Aorta (tissue), 5 donors: ENCODE data around the gene CORO1A. TPM values are rescaled to one million over a fixed set of nuclear protein-coding genes. Genes with fewer than 3 reads are reported as not detected.

Source experiments
- ATAC-seq: fragments of 200-7000 bp; cut with Tn5 transposase; one replicate; pipeline ENCODE4 v1.9.1; 2022; ENCODE audit warnings: moderate library complexity; ENCODE audit not compliant: low FRiP score
- DNase-seq, 2 donors: peaks; one replicate each; pipeline ENCODE4 v3.0.0-alpha.2; 2020
- H3K27ac ChIP-seq, 2 donors: one replicate each; pipeline ENCODE4 v1.5.1; 2013; ENCODE audit warnings: low read length in 2 of 2, mild to moderate bottlenecking in 2 of 2, moderate library complexity in 2 of 2, control low read depth in 1 of 2, inconsistent platforms in 1 of 2, low read depth in 1 of 2
- H3K27me3 ChIP-seq, 2 donors: one replicate each; pipeline ENCODE4 v1.6.1; 2013; ENCODE audit warnings: control low read depth in 1 of 2, low read length in 1 of 2, mild to moderate bottlenecking in 1 of 2, moderate library complexity in 1 of 2; ENCODE audit not compliant: insufficient read depth in 2 of 2, control insufficient read depth in 1 of 2
- H3K36me3 ChIP-seq, 2 donors: one replicate each; pipeline ENCODE4 v1.6.1; 2013; ENCODE audit warnings: control low read depth in 1 of 2, low read length in 1 of 2, mild to moderate bottlenecking in 1 of 2; ENCODE audit not compliant: insufficient read depth in 2 of 2, control insufficient read depth in 1 of 2
- H3K4me1 ChIP-seq, 2 donors: one replicate each; pipeline ENCODE4 v1.6.1; 2013; ENCODE audit warnings: low read length in 2 of 2, control low read depth in 1 of 2, mild to moderate bottlenecking in 1 of 2, moderate library complexity in 1 of 2; ENCODE audit not compliant: insufficient read depth in 2 of 2, control insufficient read depth in 1 of 2
- H3K4me3 ChIP-seq, 2 donors: one replicate each; pipeline ENCODE4 v1.5.1; 2013; ENCODE audit warnings: low read length in 2 of 2, control low read depth in 1 of 2, mild to moderate bottlenecking in 1 of 2
- H3K9me3 ChIP-seq: one replicate; pipeline ENCODE4 v1.6.1; 2013; ENCODE audit warnings: mild to moderate bottlenecking, low read length; ENCODE audit not compliant: control insufficient read depth
- WGBS, 2 donors: extraction: QIAGEN DNeasy Blood & Tissue Kit; methylation state at CpG; one replicate each; pipeline ENCODE4 v1.1.7; 2013; 5-methylcytosine and 5-hydroxymethylcytosine counted together
- intact Hi-C, 2 donors: fragments of 100-400 bp; cut with DNase I; formaldehyde crosslinking; loops; one replicate each; pipeline versions ENCODE4 v1.14.2 to v1.15.0; 2022
- polyA plus RNA-seq, 2 donors: library from polyadenylated mRNA; stranded (reverse); fragments of 200-250 nt; gene quantifications; one replicate each; pipeline ENCODE4 v1.2.3, GENCODE V29; 2013
- total RNA-seq, 2 donors: library from RNA; stranded (reverse); fragmentation: NEBNext Ultra II Directional; extraction: Animal tissue kit (Norgen Biotek cat#: 25700); gene quantifications; one replicate each; pipeline ENCODE4 v1.2.1, GENCODE V29; 2021
- donor health status: healthy with polysubstance abuse.
- donor health status: Bipolar disorder and iron deficiency.
- donor health status: DM: no; HTN: no; CAD: no.
- donor health status: DM: no; HTN: no; CAD: no.
- donor health status: DM: yes; HTN: yes; CAD: no.

Gene CORO1A
- total and polyA plus RNA-seq, 4 donors = 12.8 to 48.2 (median 40.6) TPM

DNA sequence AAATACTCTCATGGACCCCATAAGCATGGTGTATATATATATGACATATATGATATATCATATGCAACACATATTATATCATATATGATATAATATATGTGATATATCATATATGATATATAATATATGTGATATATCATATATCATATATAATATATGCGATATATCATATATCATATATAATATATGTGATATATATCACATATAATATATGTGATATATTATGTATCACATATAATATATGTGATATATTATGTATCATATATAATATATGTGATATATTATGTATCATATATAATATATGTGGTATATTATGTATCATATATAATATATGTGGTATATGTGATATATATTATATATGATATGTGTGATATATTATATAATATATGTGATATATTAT, 38.5 kb upstream of the CORO1A start:
- 44 to 48% methylated on average over 1 of the region's 1 CpG for WGBS, 2 donors
- Histone ChIP-seq H3K36me3 (no peaks in the 10 kb centered on the region), H3K4me1 (no peaks in the 10 kb centered on the region), H3K27me3 (no peaks in the 10 kb centered on the region), H3K27ac (no peak overlapping the region), H3K4me3 (no peak overlapping the region), H3K9me3 (peaks cover 2% of the 10 kb centered on the region)
- no peak for DNase-seq
- ATAC-seq = no peak
- intact Hi-C loops = no loop called here

DNA sequence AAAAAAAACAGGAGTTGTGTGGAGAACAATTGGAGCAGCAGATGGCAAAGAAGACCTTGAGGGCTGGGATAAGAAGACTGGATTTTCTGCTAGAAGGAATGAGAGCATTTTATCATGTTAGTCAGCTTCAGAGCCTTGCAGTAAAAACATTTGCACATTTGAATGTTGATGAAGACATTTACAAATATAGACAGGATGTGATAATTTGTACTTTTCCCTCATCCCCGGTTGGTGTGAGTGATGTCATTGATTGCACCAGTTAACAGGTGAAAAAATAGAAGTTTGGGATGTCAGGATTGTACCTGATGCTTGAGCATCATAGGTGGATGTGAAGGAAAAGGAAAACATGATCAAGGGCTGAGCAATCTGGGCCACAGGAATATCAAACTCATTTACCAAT, 37.7 kb upstream of the CORO1A start:
- Histone ChIP-seq H3K9me3 (peaks cover 2% of the 10 kb centered on the region), H3K36me3 (no peaks in the 10 kb centered on the region), H3K4me3 (no peak overlapping the region), H3K4me1 (no peaks in the 10 kb centered on the region), H3K27me3 (no peaks in the 10 kb centered on the region), H3K27ac (no peak overlapping the region)
- ATAC-seq (no peak), DNase-seq (no peak)
- 49 to 53% methylated on average over 1 of the region's 1 CpG for WGBS, 2 donors
- intact Hi-C loops = no loop called here

DNA sequence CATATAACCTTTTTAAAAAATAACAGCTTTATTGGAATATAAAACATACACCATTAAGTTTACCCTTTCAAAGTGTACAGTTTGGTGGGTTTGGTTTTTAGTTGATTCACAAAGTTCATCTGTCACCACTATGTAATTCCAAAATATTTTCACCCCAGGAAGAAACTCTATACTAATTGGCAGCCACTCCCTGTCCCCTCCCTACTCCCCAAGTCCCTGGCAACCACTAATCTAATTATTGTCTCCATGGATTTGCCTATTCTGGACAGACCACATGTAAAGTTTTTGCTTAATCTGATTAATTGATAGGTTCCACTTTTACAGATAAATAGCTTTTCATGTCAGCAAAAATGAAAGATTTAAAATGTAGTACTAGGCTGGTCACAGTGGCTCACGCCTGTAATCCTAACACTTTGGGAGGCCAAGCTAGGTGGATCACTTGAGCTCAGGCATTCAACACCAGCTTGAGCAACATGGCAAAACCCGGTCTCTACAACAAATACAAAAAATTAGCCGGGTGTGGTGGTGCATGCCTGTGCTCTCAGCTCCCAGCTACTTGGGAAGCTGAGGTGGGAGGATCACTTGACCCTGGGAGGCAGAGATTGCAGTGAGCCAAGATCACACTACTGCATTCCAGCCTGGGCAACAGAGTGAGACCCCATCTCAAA, 35.4 kb upstream of the CORO1A start:
- no peaks in the 10 kb centered on the region for H3K36me3 ChIP-seq
- no peaks in the 10 kb centered on the region for H3K27me3 ChIP-seq
- H3K4me1 ChIP-seq = no peaks in the 10 kb centered on the region
- no peak for ATAC-seq
- H3K4me3 ChIP-seq = no peak overlapping the region
- intact Hi-C loops = no loop called here
- no peak overlapping the region for H3K27ac ChIP-seq
- 85 to 88% methylated on average over 3 of the region's 3 CpGs for WGBS, 2 donors
- no peak for DNase-seq
- H3K9me3 ChIP-seq = peaks cover 2% of the 10 kb centered on the region

DNA sequence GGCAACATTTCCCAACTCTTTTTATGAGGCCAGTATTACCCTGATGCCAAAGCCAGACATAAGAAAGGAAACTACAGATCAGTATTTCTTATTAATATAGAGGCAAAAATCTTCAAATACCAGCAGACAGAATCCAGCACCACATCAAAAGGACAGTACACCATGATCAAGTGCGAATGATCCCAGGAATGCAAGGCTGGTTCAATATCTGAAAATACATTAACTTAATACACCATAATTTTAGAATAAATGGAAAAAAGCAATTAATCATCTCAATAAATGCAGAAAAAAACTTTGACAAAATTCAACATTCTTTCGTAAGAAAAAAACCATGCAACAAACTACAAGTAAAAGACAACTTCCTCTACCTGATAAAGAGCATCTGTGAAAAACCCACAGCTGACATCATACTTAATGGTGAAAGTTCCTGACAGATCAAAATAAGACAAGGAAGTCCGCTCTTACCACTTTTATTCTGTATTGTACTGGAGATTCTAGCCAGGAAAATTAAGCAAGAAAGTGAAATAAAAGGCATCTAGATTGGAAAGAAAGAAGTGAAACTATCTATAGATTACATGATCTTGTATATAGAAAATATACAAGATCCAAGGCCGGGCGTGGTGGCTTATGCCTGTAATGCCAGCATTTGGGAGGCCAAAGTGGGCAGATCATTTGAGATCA, 34.0 kb upstream of the CORO1A start:
- H3K4me1 ChIP-seq = no peaks in the 10 kb centered on the region
- WGBS, 2 donors = 86 to 92% methylated on average over 5 of the region's 5 CpGs
- H3K4me3 ChIP-seq = no peak overlapping the region
- intact Hi-C loops = no loop called here
- DNase-seq = no peak
- H3K36me3 ChIP-seq = no peaks in the 10 kb centered on the region
- H3K27ac ChIP-seq = no peak overlapping the region
- ATAC-seq = no peak
- H3K27me3 ChIP-seq = no peaks in the 10 kb centered on the region
- H3K9me3 ChIP-seq = peaks cover 2% of the 10 kb centered on the region

DNA sequence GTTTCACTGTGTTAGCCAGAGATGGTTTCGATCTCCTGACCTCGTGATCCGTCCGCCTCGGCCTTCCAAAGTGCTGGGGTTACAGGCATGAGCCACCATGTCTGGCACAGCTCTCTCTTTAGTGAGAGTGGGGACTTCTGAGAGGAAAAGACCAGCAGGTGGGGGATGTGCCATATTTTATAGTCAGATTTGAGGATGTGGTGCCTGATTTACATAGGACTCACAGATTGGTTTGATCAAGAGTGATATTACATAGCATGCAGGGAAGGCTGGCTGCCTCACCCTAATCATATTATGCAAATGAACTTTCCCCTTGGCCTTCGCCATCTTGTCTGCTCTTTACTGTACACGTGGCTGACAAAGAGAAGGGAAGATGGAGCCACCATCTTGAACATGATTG, 32.3 kb upstream of the CORO1A start:
- no peaks in the 10 kb centered on the region for H3K4me1 ChIP-seq
- no peak overlapping the region for H3K27ac ChIP-seq
- ATAC-seq (no peak), DNase-seq (no peak)
- H3K9me3 ChIP-seq = peaks cover 2% of the 10 kb centered on the region
- H3K36me3 ChIP-seq = no peaks in the 10 kb centered on the region
- intact Hi-C loops = no loop called here
- 91% methylated on average over 7 of the region's 7 CpGs for WGBS, 2 donors
- no peaks in the 10 kb centered on the region for H3K27me3 ChIP-seq
- H3K4me3 ChIP-seq = no peak overlapping the region

DNA sequence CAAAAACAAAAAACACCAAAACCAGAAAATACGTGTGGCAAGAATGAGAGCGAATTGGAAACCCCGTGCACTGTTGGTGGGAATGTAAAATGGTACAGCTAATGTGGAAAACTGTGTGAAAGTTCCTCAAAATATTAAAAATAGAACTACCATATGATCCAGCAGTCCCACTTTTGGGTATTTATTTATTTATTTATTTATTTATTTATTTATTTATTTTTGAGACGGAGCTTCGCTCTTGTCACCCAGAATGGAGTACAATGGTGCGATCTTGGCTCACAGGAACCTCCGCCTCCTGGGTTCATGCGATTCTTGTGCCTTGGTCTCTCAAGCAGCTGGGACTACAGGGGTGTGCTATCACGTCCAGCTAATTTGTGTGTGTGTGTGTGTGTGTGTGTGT, 30.9 kb upstream of the CORO1A start:
- H3K9me3 ChIP-seq = peaks cover 2% of the 10 kb centered on the region
- H3K27me3 ChIP-seq = no peaks in the 10 kb centered on the region
- ATAC-seq = no peak
- DNase-seq = no peak
- no peaks in the 10 kb centered on the region for H3K36me3 ChIP-seq
- no peak overlapping the region for H3K27ac ChIP-seq
- H3K4me3 ChIP-seq = no peak overlapping the region
- intact Hi-C loops = no loop called here
- no peaks in the 10 kb centered on the region for H3K4me1 ChIP-seq
- 93 to 96% methylated on average over 9 of the region's 9 CpGs for WGBS, 2 donors

DNA sequence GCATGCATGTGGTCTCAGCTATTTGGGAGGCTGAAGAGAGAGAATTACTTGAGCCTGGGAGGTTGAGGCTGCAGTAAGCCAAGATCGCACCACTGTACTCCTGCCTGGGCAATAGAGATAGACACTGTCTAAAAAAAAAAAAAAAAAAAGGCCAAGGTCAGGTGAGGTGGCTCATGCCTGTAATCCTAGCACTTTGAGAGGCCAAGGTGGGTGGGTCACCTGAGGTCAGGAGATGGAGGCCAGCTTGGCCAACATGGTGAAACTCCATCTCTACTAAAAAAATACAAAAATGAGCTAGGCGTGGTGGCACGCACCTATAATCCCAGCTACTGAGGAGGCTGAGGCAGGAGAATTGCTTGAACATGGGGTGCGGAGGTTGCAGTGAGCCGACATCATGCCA, 28.2 kb upstream of the CORO1A start:
- intact Hi-C loops = no loop called here
- H3K4me1 ChIP-seq = no peaks in the 10 kb centered on the region
- DNase-seq (no peak), ATAC-seq (no peak)
- no peak overlapping the region for H3K27ac ChIP-seq
- no peaks in the 10 kb centered on the region for H3K9me3 ChIP-seq
- H3K4me3 ChIP-seq = no peak overlapping the region
- no peaks in the 10 kb centered on the region for H3K27me3 ChIP-seq
- no peaks in the 10 kb centered on the region for H3K36me3 ChIP-seq
- whole genome bisulfite sequencing, 2 donors = 97% methylated on average over 5 of the region's 5 CpGs

DNA sequence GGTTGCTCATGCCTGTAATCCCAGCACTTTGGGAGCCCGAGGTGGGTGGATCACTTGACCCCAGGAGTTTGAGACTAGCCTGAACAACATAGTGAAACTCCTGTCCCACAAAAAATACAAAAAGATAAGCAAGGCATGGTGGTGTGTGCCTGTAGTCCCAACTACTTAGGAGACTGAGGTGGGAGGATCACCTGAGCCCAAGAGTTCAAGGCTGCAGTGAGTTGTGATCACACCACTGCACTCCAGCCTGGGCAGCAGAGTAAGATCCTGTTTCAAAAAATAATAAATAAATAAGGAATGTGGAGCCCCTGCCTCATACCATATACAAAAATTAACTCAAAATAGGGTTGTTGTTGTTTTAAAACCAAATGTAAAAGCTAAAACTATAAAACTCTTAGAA, 26.2 kb upstream of the CORO1A start:
- Histone ChIP-seq H3K36me3 (no peaks in the 10 kb centered on the region), H3K27me3 (no peaks in the 10 kb centered on the region), H3K4me3 (no peak overlapping the region), H3K9me3 (no peaks in the 10 kb centered on the region), H3K4me1 (no peaks in the 10 kb centered on the region), H3K27ac (no peak overlapping the region)
- intact Hi-C loops = no loop called here
- WGBS, 2 donors = 79 to 81% methylated on average over 1 of the region's 1 CpG
- no peak for ATAC-seq
- DNase-seq = no peak

DNA sequence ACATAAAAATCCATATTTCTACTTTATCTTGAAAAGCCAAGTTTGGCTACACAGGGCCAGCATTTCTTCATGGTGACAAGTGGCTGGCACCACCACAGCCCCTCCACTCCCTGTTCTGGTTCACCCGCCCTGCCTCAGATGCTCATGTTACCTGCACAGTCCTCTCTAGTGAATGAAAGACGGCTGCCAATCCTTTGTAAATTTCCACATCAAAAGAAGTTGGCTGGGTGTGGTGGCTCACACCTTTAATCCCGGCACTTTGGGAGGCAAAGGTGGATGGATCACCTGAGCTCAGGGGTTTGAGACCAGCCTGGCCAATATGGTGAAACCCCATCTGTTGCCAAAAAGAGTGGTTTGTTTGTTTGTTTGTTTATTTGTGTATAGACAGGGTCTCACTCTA, 19.9 kb upstream of the CORO1A start:
- Histone ChIP-seq H3K36me3 (no peaks in the 10 kb centered on the region), H3K27ac (no peak overlapping the region), H3K4me3 (no peak overlapping the region), H3K27me3 (no peaks in the 10 kb centered on the region), H3K9me3 (no peaks in the 10 kb centered on the region), H3K4me1 (no peaks in the 10 kb centered on the region)
- ATAC-seq (no peak), DNase-seq (no peak)
- 68 to 69% methylated on average over 3 of the region's 3 CpGs for WGBS, 2 donors
- intact Hi-C loops = loop anchor here in 1 of 2 donors (10.0 kb wide), 1 partner anchor 49 kb away; the partner anchor contains the start of gene GDPD3
